IMR-90 (cell line): Measurements from ENCODE around the gene TERB1. TPM values are rescaled to one million over a fixed set of nuclear protein-coding genes. Genes with fewer than 3 reads are reported as not detected.

Experiments used
- ATAC-seq: fragments of 200-7000 bp; cut with Tn5 transposase; 2 replicates; pipeline ENCODE4 v1.9.1; 2020; ENCODE audit warnings: low read depth, mild to moderate bottlenecking, moderate library complexity
- BruUV-seq: library from RNA; stranded (reverse); fragments of 400-500 nt; replicated peaks from 2 replicates; lab custom pipeline; 2021; lab: Mats Ljungman, UMichigan
- CTCF ChIA-PET: fragments of 300-600 bp; formaldehyde crosslinking; extraction: SDS; loops from one replicate; lab custom pipeline; 2021; ENCODE audit warnings: antibody characterized with exemption; lab: Yijun Ruan, JAX
- POLR2A ChIA-PET: fragments of 300-600 bp; sonication (Branson Sonifier 250); formaldehyde crosslinking; loops from one replicate; lab custom pipeline; 2022; ENCODE audit warnings: antibody characterized with exemption; ENCODE audit not compliant: unreplicated experiment; lab: Charles Lee
- DNase-seq: peaks from one replicate; pipeline ENCODE4 v3.0.0; 2013
- H2AFZ ChIP-seq: replicated peaks from 2 replicates; pipeline ENCODE3; 2013; ENCODE audit warnings: low read length, mild to moderate bottlenecking; ENCODE audit not compliant: poor library complexity
- H2AK5ac ChIP-seq: 2 replicates; pipeline ENCODE4 v1.6.1; 2013; ENCODE audit warnings: low read depth, low read length, inconsistent platforms
- H2AK9ac ChIP-seq: replicated peaks from 2 replicates; pipeline ENCODE3; 2013; ENCODE audit warnings: mild to moderate bottlenecking, low read depth, low read length, moderate library complexity; ENCODE audit not compliant: poor library complexity
- H2BK120ac ChIP-seq: 2 replicates; pipeline ENCODE4 v1.6.1; 2013; ENCODE audit warnings: low read depth, low read length, inconsistent platforms
- H2BK15ac ChIP-seq: 3 replicates; pipeline ENCODE4 v1.6.1; 2013; ENCODE audit warnings: low read depth, low read length, inconsistent platforms
- H2BK20ac ChIP-seq: 2 replicates; pipeline ENCODE4 v1.6.1; 2013; ENCODE audit warnings: low read depth, mild to moderate bottlenecking, inconsistent platforms, low read length, moderate library complexity
- H2BK5ac ChIP-seq: 2 replicates; pipeline ENCODE4 v1.6.1; 2013; ENCODE audit warnings: mild to moderate bottlenecking, low read depth, low read length, inconsistent platforms; ENCODE audit not compliant: poor library complexity, severe bottlenecking
- H3K14ac ChIP-seq: replicated peaks from 2 replicates; pipeline ENCODE4 v1.6.1; 2013; ENCODE audit warnings: low read depth, low read length, inconsistent platforms
- H3K18ac ChIP-seq: 2 replicates; pipeline ENCODE4 v1.6.1; 2013; ENCODE audit warnings: low read depth, low read length, control low read depth
- H3K23ac ChIP-seq: 2 replicates; pipeline ENCODE4 v1.6.1; 2013; ENCODE audit warnings: low read depth, low read length, inconsistent platforms
- H3K27ac ChIP-seq: 2 replicates; pipeline ENCODE4 v1.5.1; 2013; ENCODE audit warnings: mild to moderate bottlenecking, control low read depth, low read length; ENCODE audit not compliant: insufficient read depth
- H3K27me3 ChIP-seq: 2 replicates; pipeline ENCODE4 v1.6.1; 2013; ENCODE audit warnings: low read length; ENCODE audit not compliant: control insufficient read depth, insufficient read depth
- H3K36me3 ChIP-seq: 2 replicates; pipeline ENCODE4 v1.6.1; 2013; ENCODE audit warnings: low read length, mixed read lengths; ENCODE audit not compliant: control insufficient read depth, insufficient read depth
- H3K4ac ChIP-seq: 2 replicates; pipeline ENCODE4 v1.6.1; 2013; ENCODE audit warnings: low read depth, low read length, inconsistent platforms
- H3K4me1 ChIP-seq: 2 replicates; pipeline ENCODE4 v1.6.1; 2013; ENCODE audit warnings: low read length, mixed read lengths; ENCODE audit not compliant: control insufficient read depth, insufficient read depth
- H3K4me2 ChIP-seq: 2 replicates; pipeline ENCODE4 v1.6.1; 2013; ENCODE audit warnings: low read depth, mild to moderate bottlenecking, control low read depth, low read length, moderate library complexity
- H3K4me3 ChIP-seq: 2 replicates; pipeline ENCODE4 v1.5.1; 2013; ENCODE audit warnings: low read depth, mild to moderate bottlenecking, control low read depth, low read length, moderate library complexity; ENCODE audit not compliant: insufficient read depth
- H3K56ac ChIP-seq: 2 replicates; pipeline ENCODE4 v1.6.1; 2013; ENCODE audit warnings: low read length, inconsistent platforms; ENCODE audit not compliant: insufficient read depth; ENCODE audit errors: extremely low read depth
- H3K79me1 ChIP-seq, 2 experiments: 2 replicates each; pipeline ENCODE4 v1.6.1; 2013; ENCODE audit warnings: low read length in 2 of 2, inconsistent platforms in 1 of 2, low read depth in 1 of 2
- H3K9ac ChIP-seq: 2 replicates; pipeline ENCODE4 v1.6.1; 2013; ENCODE audit warnings: low read depth, low read length, control low read depth
- H3K9me1 ChIP-seq: 2 replicates; pipeline ENCODE4 v1.6.1; 2013; ENCODE audit warnings: low read length, inconsistent platforms; ENCODE audit not compliant: insufficient read depth
- H3K9me3 ChIP-seq: 2 replicates; pipeline ENCODE4 v1.6.1; 2013; ENCODE audit warnings: low read length; ENCODE audit not compliant: control insufficient read depth, insufficient read depth
- H4K20me1 ChIP-seq: 2 replicates; pipeline ENCODE4 v1.6.1; 2013; ENCODE audit warnings: low read length, inconsistent platforms; ENCODE audit not compliant: insufficient read depth
- H4K5ac ChIP-seq: 2 replicates; pipeline ENCODE4 v1.6.1; 2013; ENCODE audit warnings: mild to moderate bottlenecking, low read depth, low read length, control low read depth
- H4K8ac ChIP-seq, 2 experiments: 2 replicates each; pipeline ENCODE4 v1.6.1; 2013; ENCODE audit warnings: low read depth in 2 of 2, low read length in 2 of 2, control low read depth in 1 of 2, inconsistent platforms in 1 of 2
- H4K91ac ChIP-seq: 2 replicates; pipeline ENCODE4 v1.6.1; 2013; ENCODE audit warnings: low read depth, low read length, inconsistent platforms; ENCODE audit not compliant: insufficient read depth
- BHLHE40 ChIP-seq: fragments of 150-350 bp; IDR thresholded peaks from 2 replicates; pipeline ENCODE4 v1.6.1; 2016; ENCODE audit warnings: mild to moderate bottlenecking, low read depth, low read length
- MAFK ChIP-seq: IDR thresholded peaks from 2 replicates; pipeline ENCODE4 v1.6.1; 2012; ENCODE audit warnings: low read depth, low read length, improper control_type of control experiment
- MAZ ChIP-seq: IDR thresholded peaks from 2 replicates; pipeline ENCODE4 v1.6.1; 2012; ENCODE audit warnings: low read depth, mild to moderate bottlenecking, low read length, improper control_type of control experiment, moderate library complexity, borderline replicate concordance
- MXI1 ChIP-seq: IDR thresholded peaks from 2 replicates; pipeline ENCODE4 v1.6.1; 2012; ENCODE audit warnings: low read depth, mild to moderate bottlenecking, low read length, moderate library complexity, borderline replicate concordance
- POLR2A ChIP-seq: IDR thresholded peaks from 2 replicates; pipeline ENCODE4 v1.6.1; 2012; ENCODE audit warnings: mild to moderate bottlenecking, low read depth, low read length
- RAD21 ChIP-seq: IDR thresholded peaks from 2 replicates; pipeline ENCODE4 v1.6.1; 2012; ENCODE audit warnings: low read length, improper control_type of control experiment
- RFX5 ChIP-seq: IDR thresholded peaks from 2 replicates; pipeline ENCODE4 v1.8.0; 2012; ENCODE audit warnings: low read depth, mild to moderate bottlenecking, low read length, moderate library complexity
- SMC3 ChIP-seq: fragments of 150-350 bp; IDR thresholded peaks from 2 replicates; pipeline ENCODE4 v1.6.1; 2016; ENCODE audit warnings: low read depth, mild to moderate bottlenecking, antibody characterized with exemption, low read length, moderate library complexity
- WGBS, 2 experiments: methylation state at CpG; one replicate each; pipeline versions ENCODE4 v1.1.5 to v1.1.7; 2013; ENCODE audit warnings: missing lambda C conversion rate in 2 of 2; ENCODE audit not compliant: insufficient read length in 1 of 2; ENCODE audit errors: extremely low coverage in 2 of 2; 5-methylcytosine and 5-hydroxymethylcytosine counted together
- dilution Hi-C: fragments of 300-500 bp; cut with HindIII; formaldehyde crosslinking; loops from one replicate; pipeline ENCODE4 v1.14.3; 2018; ENCODE audit warnings: low sequenced_read_pairs; ENCODE audit not compliant: unreplicated experiment
- in situ Hi-C: fragments of 300-500 bp; cut with MboI; formaldehyde crosslinking; loops from 3 replicates; pipeline ENCODE4 v1.14.3; 2019; ENCODE audit warnings: low sequenced_read_pairs, inconsistent platforms, mixed read lengths
- intact Hi-C: fragments of 100-400 bp; cut with micrococcal nuclease; formaldehyde crosslinking; loops from 2 replicates; pipeline ENCODE4 v1.10.0; 2022
- polyA plus RNA-seq, 3 experiments: library from polyadenylated mRNA; depleted of rRNA; stranded (reverse); fragments of >200 nt; gene quantifications; 2 replicates each; pipeline ENCODE4 v1.2.3, GENCODE V29; 2012; ENCODE audit warnings: low replicate concordance in 1 of 3
- total RNA-seq: library from RNA; depleted of rRNA; stranded (reverse); fragments of >200 nt; gene quantifications from 2 replicates; pipeline ENCODE4 v1.2.3, GENCODE V29; 2012
- TF ChIP-seq, protein P1 (sequence below): conservative IDR thresholded peaks from 2 replicates; pipeline ENCODE4 v1.5.1; 2012; ENCODE audit warnings: mild to moderate bottlenecking, low read depth, low read length, improper control_type of control experiment

The TERB1 gene
- total and polyA plus RNA-seq, 2 of the 4 experiments (the other 2 are of a cell fraction), result not detected

- H3K9me1 ChIP-seq, result peaks cover 2% of the 10 kb centered on the region; the same call in 1 of the 2 replicates
- H4K8ac ChIP-seq, result peak within 1 kb of the TSS; percentile 75 to 98
- peak within 1 kb of the TSS; percentile 96 for H3K23ac ChIP-seq
- ChIA-PET CTCF (interaction anchor here (0.6 to 2.2 kb wide), 9 partner anchors 11 to 158 kb away, joined by 3 to 10 read pairs (median 3); partner anchors contain the start of gene NAE1), POLR2A (interaction anchor here (0.6 kb wide), 1 partner anchor 177 kb away, joined by 3 read pairs; no protein-coding TSS in a partner anchor)
- peak within 1 kb of the TSS; percentile 61; the same call in 1 of the 2 replicates for H2BK20ac ChIP-seq
- peak within 1 kb of the TSS; percentile 90 for H2AK5ac ChIP-seq
- H4K5ac ChIP-seq, result peak within 1 kb of the TSS; percentile 85
- 1% methylated on average over 47 of the region's 90 CpGs; no CpG with 5 or more reads in 1 of the 2 experiments for WGBS, 2 experiments
- H3K4me1 ChIP-seq, result peaks cover 4% of the 10 kb centered on the region
- H3K36me3 ChIP-seq, result peaks cover 22% of the 10 kb centered on the region
- ATAC-seq (peak; percentile 98), DNase-seq (peak; percentile 58)
- H2BK120ac ChIP-seq, result peak within 1 kb of the TSS; percentile 98
- H2BK15ac ChIP-seq, result peak within 1 kb of the TSS; percentile 100; the same call in 2 of the 3 replicates
- intact Hi-C loops, result loop anchor here (5.0 kb wide), 1 partner anchor 116 kb away; no protein-coding TSS in a partner anchor
- peaks cover 43% of the 10 kb centered on the region for H4K20me1 ChIP-seq
- peaks cover 20 to 38% of the 10 kb centered on the region in 2 experiments for H3K79me1 ChIP-seq
- H4K91ac ChIP-seq, result peak within 1 kb of the TSS; percentile 100
- H3K14ac ChIP-seq, result peak within 1 kb of the TSS; percentile 98
- H2AK9ac ChIP-seq, result peak within 1 kb of the TSS; percentile 96
- H3K27ac ChIP-seq, result peak within 1 kb of the TSS; percentile 99
- TF ChIP-seq RAD21 (peak; percentile 38), RFX5 (no peak), MAFK (no peak), POLR2A (no peak), BHLHE40 (no peak), MXI1 (no peak), MAZ (peak; percentile 59; the same call in 1 of the 2 replicates), SMC3 (peak; percentile 41)
- TF ChIP-seq, protein P1, sequence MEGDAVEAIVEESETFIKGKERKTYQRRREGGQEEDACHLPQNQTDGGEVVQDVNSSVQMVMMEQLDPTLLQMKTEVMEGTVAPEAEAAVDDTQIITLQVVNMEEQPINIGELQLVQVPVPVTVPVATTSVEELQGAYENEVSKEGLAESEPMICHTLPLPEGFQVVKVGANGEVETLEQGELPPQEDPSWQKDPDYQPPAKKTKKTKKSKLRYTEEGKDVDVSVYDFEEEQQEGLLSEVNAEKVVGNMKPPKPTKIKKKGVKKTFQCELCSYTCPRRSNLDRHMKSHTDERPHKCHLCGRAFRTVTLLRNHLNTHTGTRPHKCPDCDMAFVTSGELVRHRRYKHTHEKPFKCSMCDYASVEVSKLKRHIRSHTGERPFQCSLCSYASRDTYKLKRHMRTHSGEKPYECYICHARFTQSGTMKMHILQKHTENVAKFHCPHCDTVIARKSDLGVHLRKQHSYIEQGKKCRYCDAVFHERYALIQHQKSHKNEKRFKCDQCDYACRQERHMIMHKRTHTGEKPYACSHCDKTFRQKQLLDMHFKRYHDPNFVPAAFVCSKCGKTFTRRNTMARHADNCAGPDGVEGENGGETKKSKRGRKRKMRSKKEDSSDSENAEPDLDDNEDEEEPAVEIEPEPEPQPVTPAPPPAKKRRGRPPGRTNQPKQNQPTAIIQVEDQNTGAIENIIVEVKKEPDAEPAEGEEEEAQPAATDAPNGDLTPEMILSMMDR, result peak; percentile 90
- H2BK5ac ChIP-seq, result peak within 1 kb of the TSS; percentile 100
- no TSS peak for BruUV-seq
- no peaks in the 10 kb centered on the region for H3K9me3 ChIP-seq
- peak within 1 kb of the TSS; percentile 68 for H3K56ac ChIP-seq
- H3K27me3 ChIP-seq, result peaks cover 5% of the 10 kb centered on the region
- peak within 1 kb of the TSS; percentile 95 for H3K18ac ChIP-seq
- peak within 1 kb of the TSS; percentile 97 for H3K4me2 ChIP-seq
- peak within 1 kb of the TSS; percentile 97 for H2AFZ ChIP-seq
- H3K9ac ChIP-seq, result peak within 1 kb of the TSS; percentile 94
- H3K4me3 ChIP-seq, result peak within 1 kb of the TSS; percentile 90
- dilution Hi-C loops, result no loop called here
- H3K4ac ChIP-seq, result peak within 1 kb of the TSS; percentile 99
- in situ Hi-C loops, result no loop called here
Observed at GRCh38 chr16:66751303-66751991, 49.9 kb downstream of the TERB1 start, which contains the start of gene DYNC1LI2. Gene DYNC1LI2 (minus strand): TSS chr16:66751609. CDS start chr16:66751591, 18 bp downstream.
